Measurements from ENCODE around the gene MUS81. TPM values are rescaled to one million over a fixed set of nuclear protein-coding genes. Genes with fewer than 3 reads are reported as not detected.

Gene MUS81
- total RNA-seq, 4 donors from 2014 or later = 19.9 to 41.8 (median 30.2) TPM

GRCh38 chr11:65859095-65859811 is 980 bp upstream of the MUS81 start:
- TF ChIP-seq CTCF (IDR thresholded peaks at IDR 0.05; ENCODE audit: low read depth) = no peak

GRCh38 chr11:65859812-65860277 is 388 bp upstream of the MUS81 start:
- TF ChIP-seq CTCF (IDR thresholded peaks at IDR 0.05; ENCODE audit: low read depth) = no peak

GRCh38 chr11:65861165-65861505 is 902 bp downstream of the MUS81 start:
- no peak for TF ChIP-seq CTCF (IDR thresholded peaks at IDR 0.05; ENCODE audit: low read depth)

GRCh38 chr11:65861533-65862183 is 1.4 kb downstream of the MUS81 start:
- no peak for TF ChIP-seq CTCF (IDR thresholded peaks at IDR 0.05; ENCODE audit: low read depth)

GRCh38 chr11:65862191-65862735 is 2.0 kb downstream of the MUS81 start:
- TF ChIP-seq CTCF (IDR thresholded peaks at IDR 0.05; ENCODE audit: low read depth) = no peak

GRCh38 chr11:65862941-65863888 is 3.0 kb downstream of the MUS81 start:
- TF ChIP-seq CTCF (IDR thresholded peaks at IDR 0.05; ENCODE audit: low read depth) = no peak
